Liver (tissue), 9 donors: ENCODE measurements around the gene TOMM5. TPM values are rescaled to one million over a fixed set of nuclear protein-coding genes. Genes with fewer than 3 reads are reported as not detected.

ENCODE experiments used
- DNase-seq: peaks from one replicate; pipeline ENCODE4 v3.0.0-alpha.2; 2017; ENCODE audit warnings: low spot score
- H3K27ac ChIP-seq, 2 donors: one replicate each; pipeline ENCODE4 v1.7.0; 2013; ENCODE audit warnings: inconsistent platforms in 2 of 2, low read length in 2 of 2, control low read depth in 1 of 2, low read depth in 1 of 2, mild to moderate bottlenecking in 1 of 2
- H3K27me3 ChIP-seq, 4 donors: one replicate each; pipeline versions ENCODE4 v1.6.1 to v1.7.0; 2013; ENCODE audit warnings: low read length in 3 of 4, inconsistent platforms in 1 of 4, mild to moderate bottlenecking in 1 of 4, moderate library complexity in 1 of 4; ENCODE audit not compliant: control insufficient read depth in 4 of 4, insufficient read depth in 4 of 4
- H3K36me3 ChIP-seq, 4 donors: one replicate each; pipeline versions ENCODE4 v1.6.1 to v1.7.0; 2013; ENCODE audit warnings: low read length in 3 of 4, mild to moderate bottlenecking in 3 of 4, low read depth in 1 of 4, moderate library complexity in 1 of 4; ENCODE audit not compliant: control insufficient read depth in 4 of 4, insufficient read depth in 3 of 4
- H3K4me1 ChIP-seq, 4 donors: one replicate each; pipeline versions ENCODE4 v1.6.1 to v1.7.0; 2013; ENCODE audit warnings: low read length in 3 of 4, mild to moderate bottlenecking in 3 of 4, moderate library complexity in 1 of 4; ENCODE audit not compliant: control insufficient read depth in 4 of 4, insufficient read depth in 4 of 4
- H3K4me3 ChIP-seq, 3 donors: one replicate each; pipeline versions ENCODE4 v1.6.1 to v1.7.0; 2013; ENCODE audit warnings: low read length in 3 of 3, control low read depth in 1 of 3, low read depth in 1 of 3, mild to moderate bottlenecking in 1 of 3
- H3K9ac ChIP-seq, 2 donors: one replicate each; pipeline ENCODE4 v1.7.0; 2013; ENCODE audit warnings: low read length in 2 of 2, mild to moderate bottlenecking in 2 of 2, moderate library complexity in 2 of 2, control low read depth in 1 of 2, low read depth in 1 of 2
- H3K9me3 ChIP-seq, 4 donors: one replicate each; pipeline versions ENCODE4 v1.6.1 to v1.7.0; 2013; ENCODE audit warnings: low read length in 3 of 4; ENCODE audit not compliant: control insufficient read depth in 4 of 4
- ATF3 ChIP-seq: IDR thresholded peaks from 2 replicates; pipeline ENCODE4 v1.6.1; 2016; ENCODE audit warnings: antibody characterized with exemption
- CTCF ChIP-seq: fragments of 150-350 bp; IDR thresholded peaks from 2 replicates; pipeline ENCODE4 v1.5.1; 2017; ENCODE audit warnings: improper control_type of control experiment, low read depth, low read length; ENCODE audit not compliant: missing input control
- EGR1 ChIP-seq, 2 donors: IDR thresholded peaks; 2 replicates each; pipeline ENCODE4 v1.6.1; 2016 to 2018; ENCODE audit warnings: antibody characterized with exemption in 2 of 2, low read depth in 2 of 2
- FOXA1 ChIP-seq: IDR thresholded peaks from 2 replicates; pipeline ENCODE4 v1.6.1; 2016; ENCODE audit warnings: antibody characterized with exemption
- FOXA2 ChIP-seq: IDR thresholded peaks from 2 replicates; pipeline ENCODE4 v1.6.1; 2016; ENCODE audit warnings: antibody characterized with exemption
- GABPA ChIP-seq, 2 donors: IDR thresholded peaks in 1 of 2; conservative IDR thresholded peaks in 1 of 2; 2 replicates each; pipeline ENCODE4 v1.6.1; 2016; ENCODE audit warnings: antibody characterized with exemption in 2 of 2, mild to moderate bottlenecking in 1 of 2, moderate library complexity in 1 of 2
- HNF4A ChIP-seq, 2 donors: conservative IDR thresholded peaks; 2 replicates each; pipeline ENCODE4 v1.6.1; 2016; ENCODE audit warnings: antibody characterized with exemption in 2 of 2, mild to moderate bottlenecking in 2 of 2
- HNF4G ChIP-seq: IDR thresholded peaks from 2 replicates; pipeline ENCODE4 v1.6.1; 2016; ENCODE audit warnings: antibody characterized with exemption
- JUND ChIP-seq, 2 donors: IDR thresholded peaks; 2 replicates each; pipeline ENCODE4 v1.6.1; 2016; ENCODE audit warnings: antibody characterized with exemption in 2 of 2
- NR2F2 ChIP-seq: IDR thresholded peaks from 2 replicates; pipeline ENCODE4 v1.6.1; 2016; ENCODE audit warnings: antibody characterized with exemption
- RAD21 ChIP-seq, 2 donors: IDR thresholded peaks; 2 replicates each; pipeline ENCODE4 v1.6.1; 2016; ENCODE audit warnings: antibody characterized with exemption in 2 of 2, mild to moderate bottlenecking in 2 of 2
- REST ChIP-seq: IDR thresholded peaks from 2 replicates; pipeline ENCODE4 v1.6.1; 2016; ENCODE audit warnings: antibody characterized with exemption, mild to moderate bottlenecking
- RXRA ChIP-seq, 2 donors: IDR thresholded peaks; 2 replicates each; pipeline ENCODE4 v1.6.1; 2017 to 2018; ENCODE audit warnings: antibody characterized with exemption in 2 of 2, mild to moderate bottlenecking in 1 of 2
- SP1 ChIP-seq: IDR thresholded peaks from 2 replicates; pipeline ENCODE4 v1.6.1; 2018; ENCODE audit warnings: antibody characterized with exemption, mild to moderate bottlenecking
- TAF1 ChIP-seq: conservative IDR thresholded peaks from 2 replicates; pipeline ENCODE4 v1.6.1; 2016; ENCODE audit warnings: antibody characterized with exemption, mild to moderate bottlenecking
- YY1 ChIP-seq: IDR thresholded peaks from 2 replicates; pipeline ENCODE4 v1.6.1; 2016; ENCODE audit warnings: antibody characterized with exemption, mild to moderate bottlenecking
- ZBTB33 ChIP-seq: IDR thresholded peaks from 2 replicates; pipeline ENCODE4 v1.6.1; 2016; ENCODE audit warnings: antibody characterized with exemption
- WGBS: extraction: QIAGEN DNeasy Blood & Tissue Kit; methylation state at CpG from one replicate; pipeline ENCODE4 v1.1.7; 2013; 5-methylcytosine and 5-hydroxymethylcytosine counted together
- polyA plus RNA-seq, 2 donors: library from polyadenylated mRNA; stranded (reverse) in 1 of 2; unstranded in 1 of 2; fragments of 200-250 nt in 1 of 2; fragments of >200 nt in 1 of 2; fragmentation: Nextera tagmentation in 1 of 2; extraction: Ambion mirVana in 1 of 2; gene quantifications; one replicate each; pipeline versions ENCODE4 v1.2.1 to v1.2.3, GENCODE V29; 2013 to 2015
- total RNA-seq, 2 donors: library from RNA; depleted of rRNA; stranded (reverse); fragments of >200 nt; gene quantifications; one replicate each; pipeline ENCODE4 v1.2.3, GENCODE V29; 2014
- donor health status: healthy.
- donor health status: healthy.
- donor health status: healthy.
- donor health status: healthy.
- donor health status: healthy.

TOMM5 gene
- total and polyA plus RNA-seq, 4 donors = 43.0 to 107 (median 71.9) TPM

- whole genome bisulfite sequencing = 89% methylated on average over 1 of the region's 1 CpG
These were observed 33.3 kb downstream of the TOMM5 start for GRCh38 chr9:37559125-37559524.

GRCh38 chr9:37555786-37556185 is 36.6 kb downstream of the TOMM5 start:
- Histone ChIP-seq H3K36me3 (no peaks in the 10 kb centered on the region), H3K27ac (no peak overlapping the region), H3K9ac (no peak overlapping the region), H3K4me1 (no peaks in the 10 kb centered on the region), H3K27me3 (no peaks in the 10 kb centered on the region), H3K9me3 (no peaks in the 10 kb centered on the region), H3K4me3 (no peak overlapping the region)
- DNase-seq = no peak
- TF ChIP-seq YY1 = no peak
- TF ChIP-seq NR2F2 = no peak
- no peak for TF ChIP-seq FOXA1
- TF ChIP-seq TAF1 = no peak
- no peak for TF ChIP-seq HNF4A (conservative IDR thresholded peaks at IDR 0.05)
- no peak for TF ChIP-seq EGR1 (IDR thresholded peaks at IDR 0.05; ENCODE audit: low read depth in 2 of 2)
- TF ChIP-seq RXRA (IDR thresholded peaks at IDR 0.05) = no peak
- TF ChIP-seq ATF3 = no peak
- no peak for TF ChIP-seq JUND (IDR thresholded peaks at IDR 0.05)
- TF ChIP-seq GABPA (IDR thresholded peaks at IDR 0.05 in 1 of 2, conservative IDR thresholded peaks at IDR 0.05 in 1 of 2) = no peak
- TF ChIP-seq CTCF = no peak
- no peak for TF ChIP-seq FOXA2
- TF ChIP-seq SP1 = no peak

More at GRCh38 chr9:37559125-37559524, 33.3 kb downstream of the TOMM5 start:
- Histone ChIP-seq H3K9ac (no peak overlapping the region), H3K36me3 (no peaks in the 10 kb centered on the region), H3K27ac (no peak overlapping the region), H3K9me3 (no peaks in the 10 kb centered on the region), H3K4me3 (no peak overlapping the region), H3K4me1 (no peaks in the 10 kb centered on the region), H3K27me3 (no peaks in the 10 kb centered on the region)
- DNase-seq = no peak
- TF ChIP-seq HNF4G (no peak), ZBTB33 (no peak), TAF1 (no peak)

- Histone ChIP-seq H3K27ac (no peak overlapping the region), H3K4me1 (no peaks in the 10 kb centered on the region), H3K27me3 (no peaks in the 10 kb centered on the region), H3K9ac (no peak overlapping the region), H3K4me3 (no peak overlapping the region), H3K9me3 (no peaks in the 10 kb centered on the region), H3K36me3 (no peaks in the 10 kb centered on the region)
- WGBS = 95% methylated on average over 3 of the region's 3 CpGs
- no peak for DNase-seq
- no peak for TF ChIP-seq HNF4A (conservative IDR thresholded peaks at IDR 0.05)
- no peak for TF ChIP-seq GABPA (IDR thresholded peaks at IDR 0.05 in 1 of 2, conservative IDR thresholded peaks at IDR 0.05 in 1 of 2)
- TF ChIP-seq REST = no peak
- no peak for TF ChIP-seq SP1
- TF ChIP-seq ATF3 = no peak
- TF ChIP-seq EGR1 (IDR thresholded peaks at IDR 0.05; ENCODE audit: low read depth in 2 of 2) = no peak
- TF ChIP-seq TAF1 = no peak
- TF ChIP-seq RAD21 (IDR thresholded peaks at IDR 0.05) = no peak
- no peak for TF ChIP-seq CTCF
These were observed 38.1 kb downstream of the TOMM5 start for GRCh38 chr9:37554318-37554717.
